ENCODE measurements around the gene DNAAF5.

The DNAAF5 gene

DNA sequence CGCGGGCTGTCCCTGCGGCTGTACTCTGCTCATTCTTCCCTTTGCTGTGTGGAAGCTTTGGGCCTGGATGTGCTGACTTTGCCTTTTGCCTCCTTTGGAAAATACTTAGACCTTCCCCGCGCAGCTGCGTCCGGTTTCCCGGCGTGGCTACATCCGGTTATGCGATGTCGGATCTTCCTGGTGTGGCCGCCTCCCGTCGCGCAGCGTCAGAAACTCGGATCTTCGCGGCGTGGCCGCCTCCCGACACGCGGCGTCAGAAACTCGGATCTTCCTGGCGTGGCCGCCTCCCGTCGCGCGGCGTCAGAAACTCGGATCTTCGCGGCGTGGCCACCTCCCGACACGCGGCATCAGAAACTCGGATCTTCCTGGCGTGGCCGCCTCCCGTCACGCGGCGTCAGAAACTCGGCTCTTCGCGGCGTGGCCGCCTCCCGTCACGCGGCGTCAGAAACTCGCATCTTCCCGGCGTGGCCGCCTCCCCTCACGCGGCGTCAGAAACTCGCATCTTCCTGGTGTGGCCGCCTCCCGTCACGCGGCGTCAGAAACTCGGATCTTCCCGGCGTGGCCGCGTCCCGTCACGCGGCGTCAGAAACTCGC lies 55.5 kb downstream of the DNAAF5 start:
- H2BK120ac ChIP-seq (ENCODE audit: low read depth, low read length), result no peak overlapping the region
- no peak overlapping the region for H2BK5ac ChIP-seq (ENCODE audit: low read length)
- H3K27ac ChIP-seq (ENCODE audit: low read depth, low read length), result no peak overlapping the region
- H3K18ac ChIP-seq (ENCODE audit: low read length), result no peak overlapping the region
- no peaks in the 10 kb centered on the region for H3K4me1 ChIP-seq (ENCODE audit: control insufficient read depth, low read depth, low read length)
- H3K23ac ChIP-seq (ENCODE audit: low read length), result no peak overlapping the region
- no peak overlapping the region for H3K9ac ChIP-seq (ENCODE audit: low read length)
- no peak for DNase-seq
- no peak overlapping the region for H4K5ac ChIP-seq (ENCODE audit: low read length)
- H3K36me3 ChIP-seq (ENCODE audit: control insufficient read depth, insufficient read depth, low read length), result peaks cover 5% of the 10 kb centered on the region
- H3K79me2 ChIP-seq (ENCODE audit: control insufficient read depth, insufficient read depth, low read length), result no peaks in the 10 kb centered on the region
- no peaks in the 10 kb centered on the region for H3K27me3 ChIP-seq (ENCODE audit: insufficient read depth, low read length, poor library complexity)
- H3K4me2 ChIP-seq (ENCODE audit: low read length), result no peak overlapping the region
- no CpG with 5 or more reads among the region's 80 CpGs for WGBS (ENCODE audit: extremely low coverage, insufficient coverage, low lambda C conversion rate)
- H3K4me3 ChIP-seq (ENCODE audit: low read length), result no peak overlapping the region
- H2BK15ac ChIP-seq (replicated peaks; ENCODE audit: low read depth), result no peak overlapping the region
- H3K79me1 ChIP-seq (ENCODE audit: low read length), result no peaks in the 10 kb centered on the region
- H3K4ac ChIP-seq (ENCODE audit: low read depth, low read length), result no peak overlapping the region
- no peak overlapping the region for H2AK5ac ChIP-seq (ENCODE audit: low read length)
- no peak overlapping the region for H4K8ac ChIP-seq (ENCODE audit: low read depth, low read length)
- H3K56ac ChIP-seq (ENCODE audit: low read length), result no peak overlapping the region

DNA sequence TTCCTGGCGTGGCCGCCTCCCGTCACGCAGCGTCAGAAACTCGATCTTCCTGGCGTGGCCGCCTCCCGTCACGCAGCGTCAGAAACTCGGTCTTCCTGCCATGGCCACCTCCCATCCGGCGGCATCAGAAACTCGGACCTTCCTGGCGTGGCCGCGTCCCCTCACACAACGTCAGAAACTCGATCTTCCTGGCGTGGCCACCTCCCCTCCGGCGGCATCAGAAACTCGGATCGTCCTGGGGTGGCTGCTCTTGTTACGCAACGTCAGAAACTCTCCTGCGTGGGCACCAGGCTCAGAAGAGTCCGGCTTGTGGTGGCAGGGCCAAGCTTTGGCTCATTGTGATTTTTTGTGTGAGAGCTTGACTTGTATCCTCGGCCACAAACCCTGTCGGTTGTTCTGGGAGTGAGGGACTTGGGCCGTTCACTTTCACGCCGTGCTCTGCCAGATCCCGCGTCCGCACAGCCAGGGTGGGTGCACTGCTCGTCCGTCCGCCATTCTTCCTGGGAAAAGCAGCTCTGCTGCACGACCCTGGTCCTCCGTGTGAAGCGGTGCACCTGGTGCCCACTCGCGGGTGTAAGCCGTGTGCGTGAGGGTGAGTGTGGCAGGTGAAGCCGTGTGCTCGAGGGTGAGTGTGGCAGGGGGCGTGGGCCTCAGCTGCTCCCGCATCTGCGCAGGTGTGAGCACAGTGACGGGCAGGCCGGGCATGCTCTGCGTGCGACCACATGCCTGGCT lies 56.4 kb downstream of the DNAAF5 start:
- Histone ChIP-seq H2BK5ac (ENCODE audit: low read length) (no peak overlapping the region), H2BK15ac (replicated peaks; ENCODE audit: low read depth) (no peak overlapping the region), H3K23ac (ENCODE audit: low read length) (no peak overlapping the region), H3K56ac (ENCODE audit: low read length) (no peak overlapping the region), H3K4me2 (ENCODE audit: low read length) (no peak overlapping the region), H4K8ac (ENCODE audit: low read depth, low read length) (no peak overlapping the region), H4K5ac (ENCODE audit: low read length) (no peak overlapping the region), H3K27me3 (ENCODE audit: insufficient read depth, low read length, poor library complexity) (no peaks in the 10 kb centered on the region), H3K4me1 (ENCODE audit: control insufficient read depth, low read depth, low read length) (no peaks in the 10 kb centered on the region), H3K79me1 (ENCODE audit: low read length) (no peaks in the 10 kb centered on the region), H3K9ac (ENCODE audit: low read length) (no peak overlapping the region), H2BK120ac (ENCODE audit: low read depth, low read length) (no peak overlapping the region), H3K79me2 (ENCODE audit: control insufficient read depth, insufficient read depth, low read length) (no peaks in the 10 kb centered on the region), H3K18ac (ENCODE audit: low read length) (no peak overlapping the region), H3K4ac (ENCODE audit: low read depth, low read length) (no peak overlapping the region), H3K27ac (ENCODE audit: low read depth, low read length) (no peak overlapping the region), H3K4me3 (ENCODE audit: low read length) (no peak overlapping the region), H3K36me3 (ENCODE audit: control insufficient read depth, insufficient read depth, low read length) (peaks cover 5% of the 10 kb centered on the region), H2AK5ac (ENCODE audit: low read length) (no peak overlapping the region)
- no CpG with 5 or more reads among the region's 56 CpGs for WGBS (ENCODE audit: extremely low coverage, insufficient coverage, low lambda C conversion rate)
- DNase-seq, result no peak

DNA sequence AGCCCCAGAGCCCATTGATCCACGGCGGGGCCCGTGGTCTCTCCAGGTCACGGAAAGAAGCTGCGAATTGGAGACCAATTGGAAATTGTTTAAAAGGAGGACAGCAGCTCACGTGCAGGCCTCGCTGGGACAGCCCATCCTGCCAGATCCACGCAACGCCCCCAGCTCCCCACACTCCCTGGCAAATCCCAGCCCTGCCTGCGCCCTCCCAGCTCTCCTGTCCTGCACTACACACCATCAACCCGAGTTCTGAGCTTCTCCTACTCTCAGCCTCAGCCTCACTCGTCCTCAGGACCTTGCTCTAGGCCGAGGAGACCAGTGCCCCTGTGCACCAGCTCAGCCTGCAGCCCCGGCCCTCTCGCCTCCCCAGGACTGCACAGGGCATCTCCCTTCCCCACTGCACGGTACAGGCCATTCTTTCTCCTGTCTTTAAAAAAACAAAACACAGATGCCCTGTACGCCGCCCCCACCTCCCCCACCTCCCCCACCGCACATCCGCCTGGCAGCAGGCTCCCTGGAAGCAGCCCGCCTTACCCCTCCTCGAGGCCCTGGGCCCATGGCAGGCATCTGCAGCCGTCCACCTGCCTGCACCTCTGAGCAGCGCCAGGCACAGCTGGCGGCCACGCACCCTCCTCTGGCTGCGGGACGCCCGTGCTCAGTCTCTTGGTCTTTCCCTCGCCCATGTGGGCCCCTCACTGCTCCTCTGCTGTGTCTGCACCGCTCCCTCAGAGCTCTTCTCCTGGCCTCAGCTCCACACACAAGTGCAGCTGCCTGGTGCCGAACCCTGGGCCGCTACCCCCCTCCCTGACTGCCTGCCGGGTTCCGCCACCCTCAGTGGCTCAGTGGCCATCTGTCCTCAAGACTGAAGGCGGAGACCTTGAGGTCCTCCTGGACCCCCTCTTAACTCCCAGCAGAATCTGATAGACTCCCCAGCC lies 57.3 kb downstream of the DNAAF5 start:
- H3K4me2 ChIP-seq (ENCODE audit: low read length), result no peak overlapping the region
- no peak overlapping the region for H4K5ac ChIP-seq (ENCODE audit: low read length)
- no peak overlapping the region for H3K27ac ChIP-seq (ENCODE audit: low read depth, low read length)
- no peak overlapping the region for H2BK5ac ChIP-seq (ENCODE audit: low read length)
- H3K79me2 ChIP-seq (ENCODE audit: control insufficient read depth, insufficient read depth, low read length), result no peaks in the 10 kb centered on the region
- H2BK120ac ChIP-seq (ENCODE audit: low read depth, low read length), result no peak overlapping the region
- no peak overlapping the region for H2BK15ac ChIP-seq (replicated peaks; ENCODE audit: low read depth)
- no CpG with 5 or more reads among the region's 36 CpGs for WGBS (ENCODE audit: extremely low coverage, insufficient coverage, low lambda C conversion rate)
- H3K4me1 ChIP-seq (ENCODE audit: control insufficient read depth, low read depth, low read length), result no peaks in the 10 kb centered on the region
- H2AK5ac ChIP-seq (ENCODE audit: low read length), result no peak overlapping the region
- no peaks in the 10 kb centered on the region for H3K79me1 ChIP-seq (ENCODE audit: low read length)
- no peak overlapping the region for H3K23ac ChIP-seq (ENCODE audit: low read length)
- H3K18ac ChIP-seq (ENCODE audit: low read length), result no peak overlapping the region
- peaks cover 3% of the 10 kb centered on the region for H3K36me3 ChIP-seq (ENCODE audit: control insufficient read depth, insufficient read depth, low read length)
- no peak for DNase-seq
- no peak overlapping the region for H3K56ac ChIP-seq (ENCODE audit: low read length)
- no peaks in the 10 kb centered on the region for H3K27me3 ChIP-seq (ENCODE audit: insufficient read depth, low read length, poor library complexity)
- H3K9ac ChIP-seq (ENCODE audit: low read length), result no peak overlapping the region
- no peak overlapping the region for H4K8ac ChIP-seq (ENCODE audit: low read depth, low read length)
- H3K4ac ChIP-seq (ENCODE audit: low read depth, low read length), result no peak overlapping the region
- H3K4me3 ChIP-seq (ENCODE audit: low read length), result no peak overlapping the region

DNA sequence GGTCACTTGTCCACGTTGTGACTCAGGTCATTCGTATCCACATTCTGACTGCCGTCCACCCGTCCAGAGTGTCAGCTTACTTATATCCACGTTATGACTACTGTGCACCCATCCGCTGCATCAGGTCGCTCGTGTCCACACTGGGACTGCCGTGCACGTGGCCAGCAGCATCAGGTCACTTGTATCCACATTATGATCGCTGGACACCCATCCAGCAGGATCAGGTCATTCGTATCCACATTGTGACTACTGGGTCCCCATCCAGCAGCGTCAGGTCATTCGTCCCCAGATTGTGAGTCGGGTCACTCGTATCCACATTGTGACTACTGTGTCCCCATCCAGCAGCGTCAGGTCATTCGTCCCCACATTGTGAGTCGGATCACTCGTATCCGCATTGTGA lies 58.5 kb downstream of the DNAAF5 start:
- Histone ChIP-seq H3K9ac (ENCODE audit: low read length) (no peak overlapping the region), H2BK5ac (ENCODE audit: low read length) (no peak overlapping the region), H3K36me3 (ENCODE audit: control insufficient read depth, insufficient read depth, low read length) (peaks cover 3% of the 10 kb centered on the region), H3K4me1 (ENCODE audit: control insufficient read depth, low read depth, low read length) (no peaks in the 10 kb centered on the region), H2AK5ac (ENCODE audit: low read length) (no peak overlapping the region), H3K4ac (ENCODE audit: low read depth, low read length) (no peak overlapping the region), H3K79me1 (ENCODE audit: low read length) (no peaks in the 10 kb centered on the region), H3K4me3 (ENCODE audit: low read length) (no peak overlapping the region), H4K5ac (ENCODE audit: low read length) (no peak overlapping the region), H3K56ac (ENCODE audit: low read length) (no peak overlapping the region), H3K27me3 (ENCODE audit: insufficient read depth, low read length, poor library complexity) (no peaks in the 10 kb centered on the region), H2BK120ac (ENCODE audit: low read depth, low read length) (no peak overlapping the region), H2BK15ac (replicated peaks; ENCODE audit: low read depth) (no peak overlapping the region), H3K4me2 (ENCODE audit: low read length) (no peak overlapping the region), H4K8ac (ENCODE audit: low read depth, low read length) (no peak overlapping the region), H3K27ac (ENCODE audit: low read depth, low read length) (no peak overlapping the region), H3K18ac (ENCODE audit: low read length) (no peak overlapping the region), H3K79me2 (ENCODE audit: control insufficient read depth, insufficient read depth, low read length) (no peaks in the 10 kb centered on the region), H3K23ac (ENCODE audit: low read length) (no peak overlapping the region)
- no CpG with 5 or more reads among the region's 21 CpGs for WGBS (ENCODE audit: extremely low coverage, insufficient coverage, low lambda C conversion rate)
- no peak for DNase-seq

DNA sequence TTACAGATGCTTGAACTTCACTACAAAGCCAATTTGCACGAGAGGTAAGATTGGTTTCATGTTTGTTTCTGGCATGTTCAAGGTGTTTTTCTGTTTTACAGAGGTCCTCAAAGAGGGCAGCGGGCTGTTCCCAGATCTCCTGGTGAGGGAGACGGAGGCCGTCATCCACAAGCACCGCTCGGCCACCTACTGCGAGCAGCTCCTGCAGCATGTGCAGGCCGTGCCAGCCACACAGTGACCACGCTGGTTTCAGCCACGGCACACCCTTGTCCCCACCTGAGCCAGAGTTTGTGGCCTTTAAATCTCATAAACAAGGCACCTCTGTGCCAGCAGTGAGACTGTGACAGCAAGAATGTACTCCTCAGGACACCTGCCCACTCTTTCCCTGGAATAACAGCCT lies 58.9 kb downstream of the DNAAF5 start:
- Histone ChIP-seq H3K4me2 (ENCODE audit: low read length) (no peak overlapping the region), H3K27me3 (ENCODE audit: insufficient read depth, low read length, poor library complexity) (no peaks in the 10 kb centered on the region), H3K56ac (ENCODE audit: low read length) (no peak overlapping the region), H2BK15ac (replicated peaks; ENCODE audit: low read depth) (no peak overlapping the region), H3K4me3 (ENCODE audit: low read length) (no peak overlapping the region), H3K79me1 (ENCODE audit: low read length) (no peaks in the 10 kb centered on the region), H3K18ac (ENCODE audit: low read length) (no peak overlapping the region), H3K23ac (ENCODE audit: low read length) (no peak overlapping the region), H3K9ac (ENCODE audit: low read length) (no peak overlapping the region), H4K5ac (ENCODE audit: low read length) (no peak overlapping the region), H2BK5ac (ENCODE audit: low read length) (no peak overlapping the region), H3K4ac (ENCODE audit: low read depth, low read length) (no peak overlapping the region), H3K79me2 (ENCODE audit: control insufficient read depth, insufficient read depth, low read length) (no peaks in the 10 kb centered on the region), H4K8ac (ENCODE audit: low read depth, low read length) (no peak overlapping the region), H3K27ac (ENCODE audit: low read depth, low read length) (no peak overlapping the region), H2AK5ac (ENCODE audit: low read length) (no peak overlapping the region), H3K4me1 (ENCODE audit: control insufficient read depth, low read depth, low read length) (no peaks in the 10 kb centered on the region), H3K36me3 (ENCODE audit: control insufficient read depth, insufficient read depth, low read length) (peaks cover 3% of the 10 kb centered on the region), H2BK120ac (ENCODE audit: low read depth, low read length) (no peak overlapping the region)
- WGBS (ENCODE audit: extremely low coverage, insufficient coverage, low lambda C conversion rate), result no CpG with 5 or more reads among the region's 10 CpGs
- DNase-seq, result no peak

All from mesendoderm (in vitro differentiated cells).